SW480 (cell line): Measurements from ENCODE around the gene NCAPH2.

Source experiments
- DNase-seq: peaks from one replicate; pipeline ENCODE4 v3.0.0-alpha.2; 2016; ENCODE audit warnings: low spot score

The NCAPH2 gene

GRCh38 chr22:50474710-50475651 is 33.0 kb upstream of the NCAPH2 start, which contains the start of gene SBF1:
SBF1 (minus strand) TSS chr22:50475035; CDS start chr22:50474840, 195 bp downstream.
- peak; percentile 81 for DNase-seq

GRCh38 chr22:50475652-50476002 is 32.4 kb upstream of the NCAPH2 start:
- DNase-seq = no peak

- no peak for DNase-seq
Measured at GRCh38 chr22:50476868-50477267, 31.2 kb upstream of the NCAPH2 start.

- DNase-seq = no peak
Measured at GRCh38 chr22:50477923-50478322, 30.1 kb upstream of the NCAPH2 start.

GRCh38 chr22:50479721-50480120 is 28.3 kb upstream of the NCAPH2 start:
- no peak for DNase-seq

GRCh38 chr22:50481045-50481439 is 27.0 kb upstream of the NCAPH2 start:
- no peak for DNase-seq

GRCh38 chr22:50481440-50482106 is 26.5 kb upstream of the NCAPH2 start, which contains the start of gene ADM2:
ADM2 (plus strand) TSS chr22:50481543; CDS start chr22:50481848, 305 bp downstream.
- DNase-seq = no peak

- DNase-seq = no peak
Measured at GRCh38 chr22:50482107-50483074, 25.6 kb upstream of the NCAPH2 start.

GRCh38 chr22:50483106-50483505 is 24.9 kb upstream of the NCAPH2 start:
- DNase-seq = no peak

- no peak for DNase-seq
Measured at GRCh38 chr22:50483556-50483955, 24.5 kb upstream of the NCAPH2 start.

- no peak for DNase-seq
Measured at GRCh38 chr22:50483977-50484853, 23.8 kb upstream of the NCAPH2 start.

GRCh38 chr22:50485221-50486131 is 22.5 kb upstream of the NCAPH2 start:
- no peak for DNase-seq

GRCh38 chr22:50486561-50487289 is 21.3 kb upstream of the NCAPH2 start, which contains the start of gene MIOX:
MIOX (plus strand) TSS chr22:50486859; CDS start chr22:50486898, 39 bp downstream.
- DNase-seq = no peak

GRCh38 chr22:50487290-50488005 is 20.6 kb upstream of the NCAPH2 start:
- DNase-seq = no peak

GRCh38 chr22:50488006-50488677 is 19.9 kb upstream of the NCAPH2 start:
- no peak for DNase-seq

- DNase-seq = no peak
Measured at GRCh38 chr22:50488886-50489285, 19.1 kb upstream of the NCAPH2 start.

- no peak for DNase-seq
Measured at GRCh38 chr22:50489363-50490243, 18.4 kb upstream of the NCAPH2 start.
